Activated CD4-positive, alpha-beta T cell treated with anti-CD3 and anti-CD28 coated beads, Interleukin-2, amount 10 ng/mL, durations not matched to agents 7 days and 5 days (primary cell): ENCODE results near the gene CACNA1C. TPM values are rescaled to one million over a fixed set of nuclear protein-coding genes. Genes with fewer than 3 reads are reported as not detected.

ENCODE experiments used
- CTCF ChIA-PET: fragments of 350-600 bp; sonication (Branson Sonifier 250); formaldehyde crosslinking; loops from one replicate; lab custom pipeline; 2021; ENCODE audit warnings: antibody characterized with exemption; lab: Charles Lee
- POLR2A ChIA-PET: fragments of 350-600 bp; sonication (Branson Sonifier 250); formaldehyde crosslinking; loops from one replicate; lab custom pipeline; 2021; ENCODE audit warnings: antibody characterized with exemption; lab: Charles Lee
- DNase-seq: peaks from one replicate; pipeline ENCODE4 v3.0.0-alpha.2; 2020
- H3K27ac Mint-ChIP-seq: one replicate; pipeline ENCODE4 v1.8.0; 2021; ENCODE audit warnings: mild to moderate bottlenecking, moderate library complexity, mixed read lengths
- H3K27me3 Mint-ChIP-seq: one replicate; pipeline ENCODE4 v1.8.0; 2021; ENCODE audit warnings: mixed read lengths
- H3K36me3 Mint-ChIP-seq: one replicate; pipeline ENCODE4 v1.8.0; 2021; ENCODE audit warnings: low read depth, mixed read lengths
- H3K4me1 Mint-ChIP-seq: one replicate; pipeline ENCODE4 v1.8.0; 2021; ENCODE audit warnings: mixed read lengths
- H3K4me3 Mint-ChIP-seq: one replicate; pipeline ENCODE4 v1.8.0; 2021; ENCODE audit warnings: mild to moderate bottlenecking, moderate library complexity, mixed read lengths
- H3K9me3 Mint-ChIP-seq: one replicate; pipeline ENCODE4 v1.8.0; 2021; ENCODE audit warnings: mixed read lengths
- total RNA-seq, 2 experiments: library from RNA; stranded (reverse); gene quantifications; one replicate each; pipeline ENCODE4 v1.2.3, GENCODE V29; 2021

The CACNA1C gene
- total RNA-seq, 2 experiments from 2014 or later, result 0.12 to 0.15 TPM

DNA sequence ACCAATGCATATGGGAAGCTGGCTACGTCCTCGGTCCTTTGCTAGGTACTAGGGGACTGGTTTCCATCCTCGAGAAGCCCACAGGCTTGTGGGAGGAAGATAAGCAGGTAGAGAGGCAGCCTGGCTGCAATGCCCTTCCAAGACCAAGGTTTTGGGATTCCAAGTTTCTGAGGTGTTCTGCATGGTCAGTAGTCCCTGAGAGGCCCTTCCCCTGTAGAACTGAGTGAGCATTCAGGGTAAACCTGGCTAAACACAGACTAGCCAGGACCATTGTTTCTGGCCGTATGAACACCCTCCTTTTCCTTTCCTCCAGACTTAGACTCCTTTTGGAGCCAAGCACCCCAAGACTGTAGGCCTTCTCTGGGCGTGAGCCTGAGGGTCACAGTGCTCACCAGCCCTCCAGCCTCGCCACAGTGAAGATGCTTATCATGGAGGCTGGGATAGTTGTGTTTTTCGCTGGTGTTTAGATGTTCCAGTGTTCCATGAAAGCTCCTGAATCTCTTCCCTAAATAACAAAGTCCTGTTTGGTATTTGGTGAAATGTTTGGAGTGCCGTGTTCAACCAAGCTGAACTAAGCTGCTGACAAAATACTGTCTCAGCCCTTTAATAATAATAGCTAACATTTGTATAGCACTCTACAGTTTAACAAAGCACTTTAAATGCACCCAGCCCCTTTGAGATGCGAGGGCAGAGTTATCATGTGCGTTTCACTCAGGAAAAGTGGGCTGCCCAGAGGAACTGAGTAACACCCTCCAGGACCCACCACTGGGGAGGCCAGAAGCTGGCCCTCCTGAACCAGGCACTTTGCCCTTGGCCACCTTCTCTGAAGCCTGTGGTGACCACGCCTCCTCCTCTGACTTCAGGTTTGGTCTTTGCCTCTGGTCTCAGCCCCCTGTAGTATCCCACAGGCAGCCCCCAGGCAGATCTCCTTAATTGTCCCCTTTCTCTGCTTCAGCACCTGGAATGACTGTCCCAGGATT is 284.5 kb downstream of the CACNA1C start:
- Mint-ChIP-seq H3K4me3 (no peak overlapping the region), H3K27me3 (no peaks in the 10 kb centered on the region), H3K9me3 (no peaks in the 10 kb centered on the region), H3K4me1 (no peaks in the 10 kb centered on the region), H3K36me3 (no peaks in the 10 kb centered on the region), H3K27ac (no peak overlapping the region)
- POLR2A ChIA-PET, result no interaction called here
- CTCF ChIA-PET, result no interaction called here
- no peak for DNase-seq

DNA sequence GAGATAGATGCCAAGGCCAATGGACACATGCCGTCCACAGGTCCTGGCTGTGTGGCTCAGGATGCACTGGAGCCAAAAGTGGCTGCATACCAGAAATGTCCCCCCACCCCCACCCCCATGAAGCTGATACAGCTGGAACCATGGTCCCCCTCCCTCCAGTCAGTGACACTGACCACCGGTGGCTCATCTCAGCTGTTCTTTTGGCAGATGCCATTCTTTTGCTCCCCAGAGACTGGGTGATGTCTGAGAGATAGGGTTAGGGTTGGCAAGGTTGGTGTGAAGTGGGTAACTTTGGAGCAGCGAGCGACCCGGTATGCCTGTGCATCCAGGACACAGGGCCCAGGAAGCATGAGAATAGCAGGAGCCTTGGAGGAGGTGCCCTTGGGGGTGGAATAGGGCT is 285.6 kb downstream of the CACNA1C start:
- Mint-ChIP-seq H3K9me3 (no peaks in the 10 kb centered on the region), H3K27ac (no peak overlapping the region), H3K27me3 (peaks cover 3% of the 10 kb centered on the region), H3K4me3 (no peak overlapping the region), H3K36me3 (no peaks in the 10 kb centered on the region), H3K4me1 (no peaks in the 10 kb centered on the region)
- POLR2A ChIA-PET, result no interaction called here
- DNase-seq, result no peak
- CTCF ChIA-PET, result no interaction called here

DNA sequence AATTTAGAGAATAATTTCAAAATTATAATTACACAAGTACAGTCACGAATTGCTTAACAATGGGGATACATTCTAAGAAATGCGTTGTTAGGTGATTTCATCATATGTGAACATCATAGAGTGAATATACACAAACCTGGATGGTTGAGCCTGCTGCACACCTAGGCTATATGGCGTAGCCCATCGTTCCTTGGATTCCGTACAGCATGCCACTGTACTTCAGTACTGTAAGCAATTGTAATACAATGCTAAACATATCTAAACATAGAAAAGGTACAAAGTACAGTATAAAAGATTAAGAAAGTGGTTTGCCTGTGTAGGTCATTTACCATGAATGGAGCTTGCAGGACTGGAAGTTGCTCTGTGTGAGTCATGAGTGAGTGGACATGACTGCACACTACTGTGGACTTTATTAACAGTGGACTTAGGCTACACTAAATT is 286.2 kb downstream of the CACNA1C start:
- POLR2A ChIA-PET, result no interaction called here
- Mint-ChIP-seq H3K4me3 (no peak overlapping the region), H3K9me3 (no peaks in the 10 kb centered on the region), H3K36me3 (no peaks in the 10 kb centered on the region), H3K27me3 (peaks cover 8% of the 10 kb centered on the region), H3K4me1 (no peaks in the 10 kb centered on the region), H3K27ac (no peak overlapping the region)
- CTCF ChIA-PET, result no interaction called here
- DNase-seq, result no peak

DNA sequence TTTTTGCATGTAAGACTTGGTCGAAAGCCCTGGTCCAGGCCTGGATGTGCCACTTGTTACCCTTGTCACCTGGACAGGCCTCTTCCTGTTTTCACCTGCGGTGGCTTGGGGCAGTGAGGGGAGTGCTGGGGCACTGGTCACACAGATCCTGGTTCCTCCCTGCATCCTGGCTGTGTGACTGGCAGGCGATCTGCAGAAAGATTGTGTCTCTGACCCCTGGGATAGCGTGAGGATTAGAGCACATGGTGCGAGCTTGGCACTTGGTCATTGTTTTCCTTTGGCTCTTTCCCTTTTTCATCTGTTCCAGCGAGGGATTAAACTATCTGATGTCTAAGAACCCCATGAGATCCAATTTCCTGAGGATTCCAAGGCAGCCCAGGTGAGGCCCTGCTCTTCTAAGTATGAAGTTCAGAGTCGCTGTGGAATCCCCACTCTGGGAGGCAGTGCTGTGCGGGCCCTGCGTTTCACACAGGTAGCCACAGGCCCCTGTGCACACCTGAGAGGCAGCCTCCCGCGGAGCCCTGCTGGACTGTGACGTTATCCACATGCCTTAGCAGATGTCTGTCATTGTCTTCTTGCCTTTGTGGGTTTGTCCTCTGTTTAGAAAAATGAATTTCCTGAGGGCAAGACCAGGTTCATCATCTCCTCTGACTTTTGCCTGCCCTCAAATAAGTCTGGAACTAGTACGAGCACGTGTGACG is 288.4 kb downstream of the CACNA1C start:
- DNase-seq, result no peak
- H3K4me3 Mint-ChIP-seq, result no peak overlapping the region
- POLR2A ChIA-PET, result no interaction called here
- no peak overlapping the region for H3K27ac Mint-ChIP-seq
- no peaks in the 10 kb centered on the region for H3K4me1 Mint-ChIP-seq
- H3K27me3 Mint-ChIP-seq, result peaks cover 16% of the 10 kb centered on the region
- no peaks in the 10 kb centered on the region for H3K9me3 Mint-ChIP-seq
- no peaks in the 10 kb centered on the region for H3K36me3 Mint-ChIP-seq
- CTCF ChIA-PET, result no interaction called here

DNA sequence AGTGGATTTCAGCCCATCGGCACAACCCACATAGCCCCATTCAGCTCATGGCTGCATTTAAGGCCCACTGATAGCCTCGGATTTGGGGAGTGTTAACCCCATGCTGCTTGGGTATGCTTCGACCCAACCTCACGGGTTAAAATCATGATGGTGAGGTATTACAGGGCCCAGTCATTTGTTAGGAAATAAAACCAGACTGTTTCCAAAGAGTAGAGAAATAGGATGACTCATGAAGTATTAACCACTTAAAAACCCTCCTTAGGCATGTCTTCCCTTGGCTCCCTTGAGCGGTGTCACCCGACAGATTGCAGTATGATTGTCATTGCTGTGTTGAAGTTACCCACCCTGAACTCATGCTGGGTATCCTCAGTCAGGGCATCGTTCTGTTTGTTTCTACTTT is 289.1 kb downstream of the CACNA1C start:
- CTCF ChIA-PET, result no interaction called here
- Mint-ChIP-seq H3K27ac (no peak overlapping the region), H3K27me3 (peaks cover 17% of the 10 kb centered on the region), H3K36me3 (no peaks in the 10 kb centered on the region), H3K9me3 (no peaks in the 10 kb centered on the region), H3K4me3 (no peak overlapping the region), H3K4me1 (no peaks in the 10 kb centered on the region)
- POLR2A ChIA-PET, result no interaction called here
- DNase-seq, result no peak

DNA sequence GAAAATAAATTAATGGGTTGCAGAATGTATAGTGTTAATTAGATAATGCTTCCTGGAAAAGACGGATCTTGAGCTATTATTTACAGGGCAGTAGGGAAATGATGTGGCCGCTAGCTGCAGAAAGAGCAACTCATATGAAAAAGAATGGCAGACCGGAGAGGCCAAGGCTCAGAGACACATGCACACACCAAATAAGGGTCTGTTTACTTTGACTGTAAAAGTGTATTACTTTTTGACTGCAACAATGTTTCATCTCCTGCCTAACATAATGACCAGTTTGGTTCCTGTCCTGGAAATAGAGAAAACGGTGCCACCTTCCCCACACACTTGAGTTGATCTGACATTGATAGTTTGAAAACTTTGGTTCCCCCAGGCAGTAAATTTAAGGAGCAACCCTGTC is 290.9 kb downstream of the CACNA1C start:
- Mint-ChIP-seq H3K4me1 (no peaks in the 10 kb centered on the region), H3K27me3 (peaks cover 17% of the 10 kb centered on the region), H3K9me3 (no peaks in the 10 kb centered on the region), H3K36me3 (no peaks in the 10 kb centered on the region), H3K4me3 (no peak overlapping the region), H3K27ac (no peak overlapping the region)
- POLR2A ChIA-PET, result no interaction called here
- no peak for DNase-seq
- CTCF ChIA-PET, result interaction anchor here (1.0 kb wide), 1 partner anchor 39 kb away, joined by 3 read pairs; no protein-coding TSS in a partner anchor

DNA sequence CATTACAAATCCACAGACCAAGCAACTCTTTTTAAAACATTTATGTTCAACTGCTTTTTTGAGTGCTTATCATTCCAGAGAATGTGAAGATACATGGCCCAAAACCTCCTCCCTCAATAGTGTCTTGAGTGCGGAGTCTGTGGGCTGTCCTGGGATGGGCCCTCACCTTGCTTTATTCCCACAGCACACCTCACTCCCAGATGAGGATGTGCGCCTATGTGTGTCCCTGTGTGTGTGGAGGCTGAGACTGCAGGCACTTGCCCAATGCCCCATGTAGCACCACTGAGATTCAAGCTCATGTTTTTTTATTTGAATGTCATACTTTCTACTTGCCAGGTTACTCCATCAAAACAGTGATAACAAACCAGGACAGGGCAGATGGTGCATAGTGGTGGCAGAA is 291.7 kb downstream of the CACNA1C start:
- H3K9me3 Mint-ChIP-seq, result no peaks in the 10 kb centered on the region
- no peaks in the 10 kb centered on the region for H3K36me3 Mint-ChIP-seq
- no peaks in the 10 kb centered on the region for H3K4me1 Mint-ChIP-seq
- no peak for DNase-seq
- POLR2A ChIA-PET, result interaction anchor here (0.8 kb wide), 1 partner anchor 235 kb away, joined by 3 read pairs; no protein-coding TSS in a partner anchor
- no peak overlapping the region for H3K4me3 Mint-ChIP-seq
- CTCF ChIA-PET, result interaction anchor here (0.7 to 1.2 kb wide), 2 partner anchors 13 to 25 kb away, joined by 3 read pairs; no protein-coding TSS in a partner anchor
- H3K27ac Mint-ChIP-seq, result no peak overlapping the region
- H3K27me3 Mint-ChIP-seq, result peaks cover 17% of the 10 kb centered on the region

DNA sequence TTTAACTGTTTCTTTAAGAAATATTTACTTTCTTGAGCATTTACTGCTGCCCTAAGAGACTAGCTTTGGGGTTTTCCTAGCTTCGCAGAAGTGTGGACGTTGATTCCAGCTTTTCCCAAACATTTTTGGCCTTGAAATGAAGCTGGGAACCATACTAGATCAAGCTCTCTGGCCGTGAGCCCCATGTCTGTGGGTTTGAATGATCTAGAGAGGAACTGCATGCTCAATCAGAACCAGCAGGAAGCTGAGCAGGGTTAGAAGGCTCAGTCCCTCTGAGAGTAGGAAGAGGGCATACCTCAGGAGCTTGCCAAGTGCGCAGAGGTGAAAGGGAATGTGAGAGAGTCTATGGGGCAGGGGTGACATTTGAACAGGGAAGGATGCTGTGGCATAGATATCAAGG is 292.1 kb downstream of the CACNA1C start:
- Mint-ChIP-seq H3K4me3 (no peak overlapping the region), H3K9me3 (no peaks in the 10 kb centered on the region), H3K27me3 (peaks cover 17% of the 10 kb centered on the region), H3K27ac (no peak overlapping the region), H3K36me3 (no peaks in the 10 kb centered on the region), H3K4me1 (no peaks in the 10 kb centered on the region)
- POLR2A ChIA-PET, result no interaction called here
- DNase-seq, result no peak
- CTCF ChIA-PET, result interaction anchor here (0.7 to 1.2 kb wide), 2 partner anchors 12 to 25 kb away, joined by 3 read pairs; no protein-coding TSS in a partner anchor

DNA sequence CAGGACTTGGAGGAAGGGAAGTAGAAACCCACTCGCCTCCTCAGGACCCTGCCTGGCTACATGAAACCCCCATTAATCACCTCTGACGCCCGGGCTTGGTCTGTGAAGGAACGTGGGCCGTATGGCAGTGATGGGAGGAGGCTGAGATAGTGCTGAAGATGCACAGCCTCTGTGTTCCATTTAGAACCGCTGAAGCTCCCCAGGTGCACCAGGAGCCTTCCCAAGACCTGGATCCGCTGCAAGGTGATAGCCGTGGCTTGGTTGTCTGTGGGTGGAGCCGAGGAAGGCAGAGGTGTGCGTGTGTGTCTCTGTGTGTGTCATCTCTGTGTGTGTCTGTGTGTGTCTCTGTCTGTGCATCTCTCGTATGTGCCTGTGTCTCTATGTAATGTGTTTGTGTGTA is 293.1 kb downstream of the CACNA1C start:
- Mint-ChIP-seq H3K9me3 (no peaks in the 10 kb centered on the region), H3K27me3 (peaks cover 17% of the 10 kb centered on the region), H3K4me3 (no peak overlapping the region), H3K4me1 (no peaks in the 10 kb centered on the region), H3K36me3 (no peaks in the 10 kb centered on the region), H3K27ac (no peak overlapping the region)
- ChIA-PET CTCF (no interaction called here), POLR2A (no interaction called here)
- DNase-seq, result no peak

DNA sequence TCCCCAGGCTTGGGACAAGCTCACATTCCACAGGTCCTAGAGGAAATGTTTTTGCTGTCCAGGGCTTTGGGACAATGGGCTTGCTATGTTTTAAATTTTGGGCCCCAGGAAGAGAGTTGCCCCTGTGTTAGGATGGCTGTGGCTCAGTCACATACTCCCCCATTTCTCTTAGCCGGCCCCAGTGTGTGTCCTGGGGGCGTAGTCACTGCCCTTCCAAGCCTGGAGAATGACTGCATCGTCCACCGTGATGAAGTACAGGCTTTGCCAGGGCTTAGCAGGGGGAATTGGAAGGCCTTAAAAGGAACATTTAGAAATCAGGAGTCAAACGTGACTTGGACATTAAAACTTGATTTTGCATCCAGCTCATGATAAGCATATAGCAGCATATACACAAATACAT is 293.6 kb downstream of the CACNA1C start:
- Mint-ChIP-seq H3K9me3 (no peaks in the 10 kb centered on the region), H3K27me3 (peaks cover 17% of the 10 kb centered on the region), H3K36me3 (no peaks in the 10 kb centered on the region), H3K4me1 (no peaks in the 10 kb centered on the region), H3K27ac (no peak overlapping the region), H3K4me3 (no peak overlapping the region)
- ChIA-PET CTCF (no interaction called here), POLR2A (no interaction called here)
- no peak for DNase-seq

DNA sequence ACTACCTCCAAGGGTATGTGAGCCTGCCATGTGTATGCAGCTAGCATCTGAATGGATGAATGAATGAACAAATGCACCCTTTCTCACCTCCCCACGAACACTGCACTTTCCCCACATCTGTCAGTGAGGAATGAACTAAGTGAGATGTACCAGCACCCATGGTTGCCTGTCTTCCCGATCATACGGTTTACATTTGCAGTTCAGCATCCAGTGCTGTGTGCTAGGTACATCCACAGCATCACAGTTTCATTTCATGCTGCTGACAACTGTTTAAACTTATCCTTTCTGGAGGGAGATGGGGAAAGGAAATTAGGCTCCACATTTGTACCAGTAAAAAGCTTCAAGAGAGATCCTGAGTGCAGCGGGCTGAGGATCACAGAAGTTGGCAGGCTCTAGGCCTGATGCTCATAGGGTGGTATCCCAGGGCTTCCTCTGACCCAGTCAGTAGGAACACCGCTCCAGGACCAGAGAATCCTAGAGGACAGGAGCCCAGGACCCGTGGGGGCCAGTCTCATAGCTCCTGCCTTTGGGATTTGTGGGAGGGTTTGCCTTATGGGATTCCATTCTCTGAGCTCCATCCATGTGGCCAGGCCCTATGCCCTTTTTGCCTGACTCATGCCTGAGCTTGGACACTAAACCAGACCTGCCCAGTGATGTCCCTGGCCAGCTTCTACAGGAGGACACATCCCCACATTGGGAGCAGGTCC is 294.5 kb downstream of the CACNA1C start:
- Mint-ChIP-seq H3K9me3 (no peaks in the 10 kb centered on the region), H3K4me1 (no peaks in the 10 kb centered on the region), H3K27ac (no peak overlapping the region), H3K36me3 (no peaks in the 10 kb centered on the region), H3K4me3 (no peak overlapping the region), H3K27me3 (peaks cover 20% of the 10 kb centered on the region)
- DNase-seq, result no peak
- ChIA-PET POLR2A (no interaction called here), CTCF (interaction anchor here (1.9 kb wide), 1 partner anchor 14 kb away, joined by 7 read pairs; no protein-coding TSS in a partner anchor)

DNA sequence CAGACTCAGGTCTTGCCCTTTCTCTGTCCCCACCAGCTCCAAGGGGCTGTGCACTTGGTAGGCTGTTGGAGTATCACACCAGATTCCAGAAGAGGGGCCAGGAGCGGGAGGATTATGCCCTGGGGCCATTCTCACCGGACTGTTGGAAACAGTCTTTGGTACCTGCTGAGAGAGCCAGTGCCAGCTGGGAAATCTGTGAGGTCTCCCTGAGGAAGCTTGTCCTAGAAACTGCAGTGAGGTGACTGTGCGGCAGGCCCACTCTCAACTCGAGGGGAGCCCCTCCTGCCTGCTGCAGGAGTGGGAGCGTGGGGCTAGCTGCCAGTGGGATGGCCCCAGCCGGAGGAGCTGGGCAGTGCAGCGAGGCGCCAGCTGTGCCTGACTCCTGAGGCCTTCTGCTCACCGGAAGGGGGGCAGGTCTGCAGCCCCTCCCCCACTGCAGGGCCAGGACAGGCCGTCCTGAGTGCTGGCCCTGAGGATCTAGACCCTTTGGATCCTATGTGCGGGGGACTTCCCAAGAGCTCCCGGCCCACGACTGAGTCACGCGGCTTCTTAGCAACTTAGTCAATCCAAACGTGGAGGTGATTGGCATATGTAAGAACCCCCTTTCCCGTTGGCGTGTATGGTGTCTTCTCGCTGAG is 295.2 kb downstream of the CACNA1C start:
- H3K36me3 Mint-ChIP-seq, result no peaks in the 10 kb centered on the region
- CTCF ChIA-PET, result interaction anchor here (1.9 kb wide), 1 partner anchor 13 kb away, joined by 7 read pairs; no protein-coding TSS in a partner anchor

More for the DNA sequence above, 295.2 kb downstream of the CACNA1C start:
- Mint-ChIP-seq H3K27ac (no peak overlapping the region), H3K9me3 (no peaks in the 10 kb centered on the region), H3K27me3 (peaks cover 21% of the 10 kb centered on the region), H3K4me1 (no peaks in the 10 kb centered on the region), H3K4me3 (no peak overlapping the region)
- no peak for DNase-seq
- POLR2A ChIA-PET, result no interaction called here
